NCI-H2081 treated with DMSO at 0.1 percent for 48 hours (cell line): ENCODE measurements around the gene HTR2C.
"Not testable (repeated sequence)": the region's sequence is repeated elsewhere in the genome, so short reads cannot be mapped to it uniquely, and the experiment has no call there.

ENCODE experiments used
- DNase-seq: peaks from one replicate; lab custom pipeline; 2025; lab: John Stamatoyannopoulos, UW

The HTR2C gene

DNA sequence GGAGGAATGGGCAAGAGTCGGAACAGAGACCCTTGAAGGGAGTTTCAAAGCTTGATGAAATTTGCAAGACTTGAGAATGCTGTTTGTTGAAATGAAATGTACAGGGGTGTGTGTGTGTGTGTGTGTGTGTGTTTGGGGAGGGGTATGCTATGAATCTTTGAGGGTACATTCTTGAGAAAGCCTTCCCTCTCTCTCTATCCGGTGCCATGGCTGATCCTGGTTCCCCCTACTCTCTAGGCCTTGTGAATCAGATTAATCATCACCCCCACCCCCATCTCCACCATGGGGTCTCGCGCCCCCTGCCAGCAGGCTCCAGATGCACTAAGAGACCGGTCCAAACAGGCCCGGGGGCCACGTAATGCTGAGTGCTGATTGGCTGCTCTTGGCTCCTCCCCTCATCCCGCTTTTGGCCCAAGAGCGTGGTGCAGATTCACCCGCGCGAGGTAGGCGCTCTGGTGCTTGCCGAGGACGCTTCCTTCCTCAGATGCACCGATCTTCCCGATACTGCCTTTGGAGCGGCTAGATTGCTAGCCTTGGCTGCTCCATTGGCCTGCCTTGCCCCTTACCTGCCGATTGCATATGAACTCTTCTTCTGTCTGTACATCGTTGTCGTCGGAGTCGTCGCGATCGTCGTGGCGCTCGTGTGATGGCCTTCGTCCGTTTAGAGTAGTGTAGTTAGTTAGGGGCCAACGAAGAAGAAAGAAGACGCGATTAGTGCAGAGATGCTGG is at the start of gene HTR2C:
Gene HTR2C, plus strand, starts transcription at position 441 of the 729 bp plus-strand sequence. CDS start 142,851 bp downstream, outside the sequence.
- no peak for DNase-seq

- no peak for DNase-seq
Measured at GRCh38 chrX:114580336-114580735, 3.5 kb upstream of the HTR2C start.

DNA sequence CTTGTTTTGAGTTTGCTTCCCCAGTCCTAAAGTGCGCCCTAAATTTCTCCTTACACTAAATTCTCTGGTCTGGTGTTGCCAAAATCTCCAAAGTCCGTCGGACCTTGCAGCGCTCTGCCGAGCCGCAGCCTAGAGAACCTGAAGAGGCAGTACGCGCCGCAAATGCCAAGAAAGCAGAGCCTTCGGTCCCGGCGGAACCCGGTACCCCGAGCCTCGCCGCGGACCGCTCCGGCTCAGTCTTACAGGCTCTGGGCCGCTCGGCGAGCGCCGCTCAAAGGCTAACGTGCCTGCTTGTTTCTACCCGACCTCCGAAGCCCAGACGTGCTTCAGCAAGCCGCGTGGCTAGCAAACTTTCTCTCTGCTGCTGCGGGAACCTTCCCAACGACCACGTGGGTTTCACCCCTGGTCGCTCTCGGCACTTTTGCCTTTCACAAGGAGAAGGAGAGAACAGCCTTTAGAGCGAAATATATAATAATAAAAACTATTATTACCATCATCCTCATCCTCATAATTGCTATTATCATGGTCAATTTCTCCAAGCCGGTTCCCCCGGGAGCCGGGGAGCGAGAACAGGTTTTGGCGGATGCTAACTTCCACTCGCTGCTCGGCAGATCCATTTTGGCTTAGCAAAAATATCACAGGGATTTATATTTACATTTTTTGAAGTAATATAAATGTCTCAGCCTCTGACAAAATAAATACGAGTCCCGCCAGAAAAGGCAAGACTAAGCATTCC is 2.2 kb upstream of the HTR2C start:
- no peak for DNase-seq

DNA sequence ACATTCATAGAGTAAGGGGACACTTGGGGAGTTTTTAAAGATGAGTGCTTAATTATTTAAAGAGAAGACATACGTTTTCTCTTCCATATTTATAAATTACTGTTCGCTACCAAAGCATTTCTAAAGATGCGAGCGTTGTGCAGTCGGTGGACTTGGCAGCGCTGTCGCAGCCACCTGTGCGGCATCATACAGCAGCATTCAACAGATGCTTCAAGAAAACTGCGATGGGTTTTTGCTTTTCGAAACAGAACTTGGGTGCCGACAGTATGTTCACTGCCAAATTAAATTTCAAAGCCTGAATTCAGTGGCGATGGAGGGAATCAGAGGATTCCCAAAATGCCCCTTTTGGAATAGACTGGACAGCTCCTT is 1.6 kb upstream of the HTR2C start:
- DNase-seq: no peak

DNA sequence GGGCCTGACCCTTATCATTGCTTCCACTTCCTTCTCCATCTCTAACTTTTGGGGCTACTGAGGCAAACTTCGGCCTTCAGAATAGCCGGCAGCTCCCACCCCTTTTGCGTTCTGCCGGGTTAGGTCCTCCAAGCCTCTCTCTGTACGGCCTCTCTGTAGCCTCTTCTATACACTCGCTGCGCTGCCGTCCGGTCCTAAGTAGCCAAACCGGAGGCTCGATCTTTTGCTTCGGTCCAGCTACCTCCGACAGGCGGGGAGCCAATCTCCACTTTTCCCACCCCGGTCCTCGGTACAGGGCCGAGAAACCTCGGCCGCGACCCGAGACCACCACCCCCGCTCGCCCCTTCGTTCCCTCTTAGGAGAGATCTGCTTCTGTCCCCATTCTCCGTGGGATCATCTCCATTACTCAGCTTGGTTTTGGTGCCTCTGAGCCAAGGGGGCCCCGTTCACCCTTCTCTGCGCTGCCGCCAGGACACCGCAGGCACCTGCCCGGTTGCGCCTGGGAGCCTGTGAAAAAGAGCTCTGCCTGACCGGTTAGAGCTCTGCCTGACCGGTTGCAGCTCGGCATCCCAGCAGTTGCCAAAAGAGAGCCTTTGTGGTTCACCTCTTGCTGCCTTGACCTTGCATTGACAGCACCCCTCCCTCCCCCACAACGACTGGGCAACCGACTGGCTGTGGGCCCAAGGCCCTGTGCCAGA is 1.0 kb upstream of the HTR2C start:
- DNase-seq: no peak

DNA sequence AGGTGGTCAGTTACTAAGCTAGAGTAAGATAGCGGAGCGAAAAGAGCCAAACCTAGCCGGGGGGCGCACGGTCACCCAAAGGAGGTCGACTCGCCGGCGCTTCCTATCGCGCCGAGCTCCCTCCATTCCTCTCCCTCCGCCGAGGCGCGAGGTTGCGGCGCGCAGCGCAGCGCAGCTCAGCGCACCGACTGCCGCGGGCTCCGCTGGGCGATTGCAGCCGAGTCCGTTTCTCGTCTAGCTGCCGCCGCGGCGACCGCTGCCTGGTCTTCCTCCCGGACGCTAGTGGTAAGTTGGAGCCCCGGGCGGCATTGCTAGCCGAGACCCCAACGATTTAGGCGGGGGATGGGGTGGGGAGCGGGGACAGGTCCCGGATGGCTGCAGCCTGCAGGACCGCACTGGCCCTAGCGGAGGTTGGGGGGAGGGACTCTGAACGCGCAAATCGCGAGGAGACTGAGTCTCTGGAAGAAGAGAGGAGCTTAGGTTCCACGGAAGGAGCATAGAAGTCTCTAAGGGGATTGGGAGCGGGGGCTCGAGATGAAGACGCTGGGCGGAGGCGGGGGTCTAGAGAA is 573 bp downstream of the HTR2C start:
- DNase-seq: no peak

- DNase-seq: no peak
Measured at GRCh38 chrX:114584983-114585842, 1.3 kb downstream of the HTR2C start.

DNA sequence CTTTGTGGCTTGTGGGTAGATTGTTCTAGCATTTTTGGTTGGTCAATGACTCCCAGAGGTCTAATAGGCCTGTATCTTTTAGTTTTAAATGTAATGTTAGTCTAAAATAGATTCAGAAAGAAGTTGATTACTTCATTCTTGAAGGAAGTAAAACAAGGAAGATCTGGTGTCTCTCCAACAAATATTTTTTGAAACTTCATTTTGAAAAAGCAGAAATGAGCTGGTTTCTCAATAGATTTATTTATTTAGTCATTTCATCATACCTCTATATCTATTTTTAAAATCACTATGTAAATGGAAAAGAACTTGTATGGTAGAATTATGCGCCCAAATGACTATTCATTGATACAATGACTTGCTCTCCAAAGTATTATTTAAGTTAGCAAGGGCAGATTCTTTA is 7.2 kb downstream of the HTR2C start:
- DNase-seq: no peak

DNA sequence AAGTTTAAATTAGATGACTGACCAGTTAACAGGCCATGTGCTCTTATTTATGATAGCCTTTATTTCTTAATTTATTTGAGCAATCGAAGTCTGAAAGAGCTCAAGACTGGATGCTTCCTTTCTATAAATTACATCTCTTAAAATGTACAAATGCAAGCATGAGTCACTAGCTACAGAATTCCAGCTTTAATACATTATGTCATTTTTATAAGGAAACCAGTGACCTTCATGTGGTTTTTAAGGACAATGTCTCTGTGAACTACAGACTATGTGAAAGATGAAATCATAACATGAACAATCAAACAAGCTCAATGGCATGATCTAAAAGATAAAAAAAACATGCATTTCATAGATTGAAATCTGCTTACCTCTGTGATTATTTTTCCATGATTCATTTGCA is 15.4 kb downstream of the HTR2C start:
- DNase-seq: no peak

DNA sequence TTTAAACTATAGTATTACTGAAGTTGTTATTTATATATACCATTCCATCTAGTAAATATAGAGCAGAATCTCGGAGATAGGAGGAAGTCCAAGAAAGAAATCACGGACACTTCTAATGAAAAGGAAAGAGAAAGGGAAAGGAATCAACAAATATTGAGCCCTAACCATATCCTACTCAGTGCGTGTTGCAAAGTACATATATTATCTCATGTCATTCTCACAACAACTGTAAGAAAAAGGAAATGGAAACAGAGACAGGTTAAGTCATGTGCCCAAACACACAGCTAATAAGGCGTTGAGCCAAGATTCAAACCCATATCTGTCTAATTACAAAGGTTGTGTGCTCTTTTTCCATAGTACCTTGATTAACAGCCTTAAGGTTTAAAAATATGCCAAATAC is 16.0 kb downstream of the HTR2C start:
- no peak for DNase-seq

DNA sequence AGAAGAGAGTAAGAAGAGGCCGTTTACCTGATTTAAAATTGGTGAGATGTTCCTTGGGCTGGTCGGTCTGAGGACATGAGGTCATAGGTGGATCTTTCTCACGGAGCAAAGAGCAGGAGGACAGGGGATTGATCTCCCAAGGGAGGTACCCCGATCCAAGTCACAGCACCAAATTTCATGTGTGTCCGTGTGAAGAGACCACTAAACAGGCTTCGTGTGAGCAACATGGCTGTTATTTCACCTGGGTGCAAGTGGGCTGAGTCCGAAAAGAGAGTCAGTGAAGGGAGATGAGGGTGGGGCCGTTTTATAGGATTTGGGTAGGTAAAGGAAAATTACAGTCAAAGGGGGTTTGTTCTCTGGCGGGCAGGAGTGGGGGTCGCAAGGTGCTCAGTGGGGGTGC is 22.7 kb downstream of the HTR2C start:
- DNase-seq: not testable (repeated sequence)

DNA sequence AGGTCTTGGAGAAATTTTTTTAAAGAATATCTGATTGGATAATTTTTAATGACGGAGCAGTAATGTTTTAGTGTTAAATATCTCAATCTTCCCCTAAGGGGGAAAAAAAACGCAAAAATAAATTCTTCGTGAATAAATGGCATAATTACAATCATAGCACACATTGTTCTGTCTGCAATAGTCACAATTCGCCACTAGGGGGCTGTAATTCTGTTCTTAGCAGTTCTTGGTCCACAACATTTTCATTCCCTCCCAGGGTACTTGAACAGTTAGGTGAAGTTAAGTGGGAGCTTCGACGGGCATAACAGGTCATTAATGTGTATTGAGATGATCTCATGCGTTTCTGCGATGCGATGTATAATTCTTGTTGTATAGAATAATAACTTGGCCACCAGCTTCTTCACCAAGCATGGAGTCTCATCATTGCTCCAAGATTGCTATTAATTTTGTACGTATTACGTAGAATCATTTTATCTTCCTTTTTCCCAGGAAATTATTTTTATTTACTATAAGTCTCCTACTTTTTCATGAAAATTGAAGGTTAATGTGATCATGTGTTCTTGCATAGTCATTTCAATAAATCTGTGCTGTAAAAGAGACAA is 27.2 kb downstream of the HTR2C start:
- no peak for DNase-seq

DNA sequence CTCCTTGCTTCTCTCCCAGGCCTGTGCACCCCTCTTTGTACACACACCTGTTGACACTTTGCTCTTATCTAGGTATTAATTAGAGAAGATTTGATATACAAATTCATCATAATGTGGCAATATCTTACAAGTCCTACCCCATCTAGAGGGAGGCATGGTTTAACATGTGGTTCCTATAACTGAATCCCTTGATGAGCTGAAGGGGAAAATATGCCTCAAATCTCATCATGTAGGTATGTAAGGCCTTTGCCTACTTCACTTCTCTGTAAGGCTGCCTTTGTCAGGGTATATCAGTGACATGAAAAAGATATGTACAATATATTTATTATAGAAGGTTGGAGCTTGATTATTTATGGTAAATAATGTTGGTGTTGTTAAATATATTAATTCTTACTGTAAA is 31.9 kb downstream of the HTR2C start:
- no peak for DNase-seq

GRCh38 chrX:114619874-114620273 is 36.0 kb downstream of the HTR2C start:
- no peak for DNase-seq

DNA sequence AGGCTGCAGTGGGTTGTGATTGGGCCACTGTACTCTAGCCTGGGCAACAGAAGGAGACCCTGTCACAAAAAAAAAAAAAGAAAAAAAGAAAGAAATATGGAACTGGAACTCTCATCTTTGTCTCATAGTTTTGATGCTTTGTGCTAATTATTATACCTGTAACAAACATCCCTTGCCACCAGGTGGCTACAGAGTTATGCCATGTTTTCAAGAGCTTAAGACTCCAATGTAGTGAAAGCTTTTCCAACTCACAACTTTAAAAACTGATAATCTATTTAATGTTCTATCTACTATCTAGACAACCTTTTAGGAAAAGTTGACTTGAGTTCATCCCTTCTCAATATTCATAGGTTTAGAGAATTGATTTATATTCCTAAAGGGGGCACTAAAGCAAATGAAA is 42.4 kb downstream of the HTR2C start:
- DNase-seq: no peak

- DNase-seq: no peak
Measured at GRCh38 chrX:114635986-114636385, 52.1 kb downstream of the HTR2C start.

DNA sequence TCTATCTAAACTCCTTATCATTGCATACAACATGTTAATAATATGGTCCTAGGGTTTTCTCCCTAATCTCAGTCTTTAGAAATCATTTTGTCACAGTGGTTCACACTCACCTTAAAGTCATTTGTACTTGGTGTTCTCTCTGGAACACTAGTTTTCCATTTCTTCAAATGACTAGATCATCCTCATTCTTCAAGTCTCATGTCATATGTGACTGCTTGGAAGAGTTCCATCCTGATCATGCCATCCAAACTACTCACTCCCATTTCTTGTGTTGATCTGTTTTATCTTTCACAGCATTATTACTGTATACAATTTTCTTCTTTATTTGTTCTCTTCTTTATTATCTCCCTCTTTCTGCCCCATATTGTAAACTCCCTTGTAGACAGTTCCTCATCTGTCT is 66.5 kb downstream of the HTR2C start:
- no peak for DNase-seq

DNA sequence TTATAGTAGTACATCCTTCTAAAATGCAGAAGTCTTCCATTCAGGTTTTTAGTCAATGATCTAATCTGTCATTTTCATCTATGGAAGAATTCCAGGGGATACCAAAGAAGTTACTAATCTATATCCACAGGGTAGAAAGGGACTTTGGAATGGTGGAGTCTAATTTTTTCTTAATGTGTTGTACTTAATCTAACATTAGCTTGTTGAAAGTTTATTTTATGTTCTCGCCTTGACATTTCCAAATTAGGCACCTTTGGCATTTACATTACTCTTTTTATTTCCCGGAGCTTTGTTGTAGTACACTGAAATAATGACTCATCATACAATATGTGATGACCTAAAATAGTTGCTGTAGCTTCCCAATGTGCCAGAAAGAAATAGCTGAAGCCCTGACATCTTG is 91.5 kb downstream of the HTR2C start:
- no peak for DNase-seq

DNA sequence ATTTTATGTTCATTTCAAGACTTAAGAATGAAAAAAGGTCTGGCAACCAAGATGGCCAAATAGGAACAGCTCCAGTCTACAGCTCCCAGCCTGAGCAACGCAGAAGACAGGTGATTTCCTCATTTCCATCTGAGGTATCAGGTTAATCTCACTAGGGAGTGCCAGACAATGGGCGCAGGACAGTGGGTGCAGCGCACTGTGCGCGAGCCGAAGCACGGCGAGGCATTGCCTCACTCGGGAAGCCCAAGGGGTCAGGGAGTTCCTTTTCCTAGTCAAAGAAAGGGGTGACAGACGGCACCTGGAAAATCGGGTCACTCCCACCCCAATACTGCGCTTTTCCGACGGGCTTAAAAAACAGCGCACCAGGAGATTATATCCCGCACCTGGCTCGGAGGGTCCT is 116.6 kb downstream of the HTR2C start:
- not testable (repeated sequence) for DNase-seq

DNA sequence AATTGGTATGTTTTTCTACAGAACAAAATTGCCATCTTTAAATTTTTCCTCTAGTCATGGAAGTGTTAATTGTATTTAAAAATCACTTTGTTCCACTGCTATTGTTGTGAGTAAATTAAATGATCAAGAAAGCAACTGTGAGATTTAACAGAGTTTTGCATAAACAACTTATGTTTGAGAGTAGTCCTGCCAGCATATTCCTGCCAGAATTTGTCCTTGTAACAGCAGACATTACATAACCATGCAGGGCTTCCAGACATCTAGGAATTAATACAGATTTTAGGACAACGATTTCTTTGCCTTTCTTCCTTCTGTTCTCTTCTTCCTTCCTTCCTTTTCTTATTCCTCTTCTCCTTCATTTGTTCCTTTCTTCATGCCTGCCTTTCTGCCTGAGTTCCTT is 125.5 kb downstream of the HTR2C start:
- DNase-seq: no peak

- DNase-seq: no peak
Measured at GRCh38 chrX:114710571-114710970, 126.7 kb downstream of the HTR2C start.
